H1 (cell line): ENCODE data around the gene MYL5. TPM values are rescaled to one million over a fixed set of nuclear protein-coding genes. Genes with fewer than 3 reads are reported as not detected.

ENCODE experiments used
- CTCF ChIA-PET: fragments of 300-600 bp; sonication (Branson Sonifier 250); formaldehyde crosslinking; loops from one replicate; lab custom pipeline; 2021; ENCODE audit not compliant: partially characterized antibody; lab: Charles Lee
- POLR2A ChIA-PET: fragments of 300-600 bp; sonication (Branson Sonifier 250); formaldehyde crosslinking; loops from one replicate; lab custom pipeline; 2021; ENCODE audit warnings: inconsistent platforms; ENCODE audit not compliant: partially characterized antibody; lab: Charles Lee
- DNase-seq, 2 experiments: peaks; one replicate each; pipeline versions ENCODE4 v3.0.0 to v3.0.0-alpha.2; 2010 to 2022; ENCODE audit warnings: low spot score in 2 of 2, low read depth in 1 of 2, mixed read lengths in 1 of 2
- FAIRE-seq: peaks from 2 replicates; lab custom pipeline; 2011; peaks lifted over from hg19 to GRCh38; lab: Jason Lieb, UNC
- H2AFZ ChIP-seq: 2 replicates; pipeline ENCODE4 v1.8.1; 2012; ENCODE audit warnings: low read length, inconsistent platforms
- H2AK5ac ChIP-seq: 2 replicates; pipeline ENCODE4 v1.6.1; 2013; ENCODE audit warnings: low read depth, low read length
- H2BK120ac ChIP-seq: replicated peaks from 2 replicates; pipeline ENCODE3; 2013; ENCODE audit warnings: low read depth, low read length, inconsistent platforms
- H2BK12ac ChIP-seq: 2 replicates; pipeline ENCODE4 v1.6.1; 2013; ENCODE audit warnings: low read depth, low read length
- H2BK15ac ChIP-seq: 2 replicates; pipeline ENCODE4 v1.6.1; 2013; ENCODE audit warnings: low read length
- H2BK20ac ChIP-seq: 2 replicates; pipeline ENCODE4 v1.6.1; 2013; ENCODE audit warnings: low read length
- H2BK5ac ChIP-seq: 2 replicates; pipeline ENCODE4 v1.6.1; 2013; ENCODE audit warnings: low read depth, low read length
- H3K14ac ChIP-seq: 2 replicates; pipeline ENCODE4 v1.6.1; 2013; ENCODE audit warnings: inconsistent platforms; ENCODE audit not compliant: insufficient read length
- H3K18ac ChIP-seq: 2 replicates; pipeline ENCODE4 v1.6.1; 2013; ENCODE audit warnings: low read length; ENCODE audit errors: extremely low read depth
- H3K23ac ChIP-seq: 2 replicates; pipeline ENCODE4 v1.6.1; 2013; ENCODE audit warnings: inconsistent platforms; ENCODE audit not compliant: insufficient read length
- H3K23me2 ChIP-seq: 2 replicates; pipeline ENCODE4 v1.6.1; 2013; ENCODE audit warnings: low read depth, low read length
- H3K27ac ChIP-seq: 2 replicates; pipeline ENCODE4 v1.6.1; 2011; ENCODE audit warnings: low read depth, low read length, inconsistent platforms
- H3K27me3 ChIP-seq, 4 experiments: replicated peaks in 1 of 4; 1 replicate in 1 of 4; 2 replicates in 3 of 4; pipeline versions ENCODE4 v1.6.1 to v1.8.1; 2011 to 2013; ENCODE audit warnings: low read length in 3 of 4, mild to moderate bottlenecking in 3 of 4, inconsistent platforms in 2 of 4, mixed read lengths in 2 of 4, moderate library complexity in 1 of 4; ENCODE audit not compliant: control insufficient read depth in 3 of 4, insufficient read depth in 3 of 4; ENCODE audit errors: extremely low read depth in 1 of 4
- H3K36me3 ChIP-seq, 4 experiments: 2 replicates each; pipeline versions ENCODE4 v1.6.1 to v1.8.1; 2011 to 2013; ENCODE audit warnings: mild to moderate bottlenecking in 4 of 4, low read length in 3 of 4, moderate library complexity in 2 of 4, control low read depth in 1 of 4, inconsistent platforms in 1 of 4; ENCODE audit not compliant: insufficient read depth in 4 of 4, control insufficient read depth in 2 of 4
- H3K4ac ChIP-seq: replicated peaks from 2 replicates; pipeline ENCODE3; 2013; ENCODE audit warnings: low read length, low read depth, mixed read lengths, inconsistent platforms; ENCODE audit not compliant: insufficient read length
- H3K4me1 ChIP-seq, 4 experiments: replicated peaks in 1 of 4; 1 replicate in 1 of 4; 2 replicates in 3 of 4; pipeline versions ENCODE4 v1.6.1 to v1.8.1; 2011 to 2013; ENCODE audit warnings: low read length in 3 of 4, inconsistent platforms in 2 of 4, mixed read lengths in 1 of 4; ENCODE audit not compliant: insufficient read depth in 4 of 4, control insufficient read depth in 3 of 4
- H3K4me2 ChIP-seq, 2 experiments: 2 replicates each; pipeline versions ENCODE4 v1.6.1 to v1.8.1; 2011 to 2013; ENCODE audit warnings: low read depth in 2 of 2, low read length in 2 of 2, control low read depth in 1 of 2, inconsistent platforms in 1 of 2, mild to moderate bottlenecking in 1 of 2; ENCODE audit not compliant: insufficient read depth in 1 of 2
- H3K4me3 ChIP-seq, 4 experiments: fragments of 200-600, 300-600 bp in 1 of 4; sonication (generic), shearing (Covaris generic), sonication (Bioruptor Twin) in 1 of 4; 2 replicates each; pipeline versions ENCODE4 v1.5.1 to v1.8.1; 2011 to 2016; ENCODE audit warnings: low read length in 4 of 4, low read depth in 3 of 4, control low read depth in 2 of 4, inconsistent platforms in 2 of 4, mild to moderate bottlenecking in 2 of 4, mixed read lengths in 1 of 4, moderate library complexity in 1 of 4; ENCODE audit not compliant: insufficient read depth in 2 of 4; ENCODE audit errors: extremely low read depth in 1 of 4
- H3K56ac ChIP-seq: replicated peaks from 2 replicates; pipeline ENCODE3; 2013; ENCODE audit warnings: low read depth, mild to moderate bottlenecking, mixed read lengths, low read length, inconsistent platforms; ENCODE audit not compliant: insufficient read length
- H3K79me1 ChIP-seq: 2 replicates; pipeline ENCODE4 v1.6.1; 2013; ENCODE audit warnings: low read depth, low read length, control low read depth
- H3K79me2 ChIP-seq, 2 experiments: 2 replicates each; pipeline versions ENCODE4 v1.6.1 to v1.8.1; 2012 to 2013; ENCODE audit warnings: low read length in 2 of 2, mild to moderate bottlenecking in 2 of 2, inconsistent platforms in 1 of 2; ENCODE audit not compliant: insufficient read depth in 2 of 2, control insufficient read depth in 1 of 2
- H3K9ac ChIP-seq, 4 experiments: replicated peaks in 1 of 4; 1 replicate in 1 of 4; 2 replicates in 3 of 4; pipeline versions ENCODE4 v1.6.1 to v1.8.1; 2011 to 2013; ENCODE audit warnings: low read depth in 3 of 4, low read length in 3 of 4, control low read depth in 2 of 4, mild to moderate bottlenecking in 2 of 4, moderate library complexity in 2 of 4, inconsistent platforms in 1 of 4; ENCODE audit errors: extremely low read depth in 1 of 4
- H3K9me3 ChIP-seq, 2 experiments: 2 replicates each; pipeline versions ENCODE4 v1.6.1 to v1.8.1; 2012 to 2013; ENCODE audit warnings: mild to moderate bottlenecking in 2 of 2, moderate library complexity in 2 of 2, control low read depth in 1 of 2, inconsistent platforms in 1 of 2, low read depth in 1 of 2, low read length in 1 of 2, mixed read lengths in 1 of 2; ENCODE audit not compliant: insufficient read depth in 2 of 2
- H4K20me1 ChIP-seq, 2 experiments: replicated peaks in 1 of 2; 2 replicates each; pipeline versions ENCODE3 to v1.8.1; 2011 to 2013; ENCODE audit warnings: inconsistent platforms in 2 of 2, low read length in 2 of 2, mild to moderate bottlenecking in 1 of 2; ENCODE audit not compliant: insufficient read depth in 2 of 2, control insufficient read depth in 1 of 2
- H4K5ac ChIP-seq: 2 replicates; pipeline ENCODE4 v1.6.1; 2013; ENCODE audit warnings: low read length, low read depth, mixed read lengths, inconsistent platforms; ENCODE audit not compliant: insufficient read length
- H4K8ac ChIP-seq: 2 replicates; pipeline ENCODE4 v1.8.0; 2013; ENCODE audit warnings: mild to moderate bottlenecking, moderate library complexity, low read length, inconsistent platforms; ENCODE audit not compliant: insufficient read depth; ENCODE audit errors: extremely low read depth
- H4K91ac ChIP-seq: replicated peaks from 2 replicates; pipeline ENCODE3; 2013; ENCODE audit warnings: low read length, mixed read lengths, inconsistent platforms; ENCODE audit not compliant: insufficient read length
- MAFK ChIP-seq: IDR thresholded peaks from 2 replicates; pipeline ENCODE4 v1.6.1; 2012; ENCODE audit warnings: low read depth, mild to moderate bottlenecking, improper control_type of control experiment, low read length
- NRF1 ChIP-seq: IDR thresholded peaks from 2 replicates; pipeline ENCODE4 v1.6.1; 2011; ENCODE audit warnings: mild to moderate bottlenecking, low read depth, low read length, improper control_type of control experiment
- POLR2A ChIP-seq, 2 experiments: IDR thresholded peaks; 1 replicate in 1 of 2; 2 replicates in 1 of 2; pipeline ENCODE4 v1.6.1; 2011; ENCODE audit warnings: low read depth in 2 of 2, low read length in 2 of 2, mild to moderate bottlenecking in 2 of 2; ENCODE audit errors: control extremely low read depth in 1 of 2
- SIRT6 ChIP-seq: IDR thresholded peaks from one replicate; pipeline ENCODE4 v1.7.1; 2012; ENCODE audit warnings: low read length, inconsistent platforms
- SUZ12 ChIP-seq: fragments of 200-600 bp; sonication (generic); IDR thresholded peaks from 2 replicates; pipeline ENCODE4 v1.6.1; 2012; ENCODE audit warnings: mild to moderate bottlenecking, inconsistent platforms, low read length, moderate library complexity, mixed read lengths
- TAF7 ChIP-seq: optimal IDR thresholded peaks from 2 replicates; pipeline ENCODE3; 2011; ENCODE audit warnings: low read depth, mild to moderate bottlenecking, inconsistent platforms, low read length, moderate library complexity, borderline replicate concordance
- WGBS, 2 experiments: shearing (Covaris generic) in 1 of 2; methylation state at CpG; one replicate each; pipeline versions ENCODE4 v1.1.6 to v1.1.7; 2013 to 2015; ENCODE audit warnings: low lambda C conversion rate in 2 of 2, mixed read lengths in 2 of 2, inconsistent platforms in 1 of 2, low coverage in 1 of 2, missing lambda C conversion rate in 1 of 2; ENCODE audit not compliant: insufficient replicate concordance in 2 of 2, insufficient coverage in 1 of 2, insufficient read length in 1 of 2; ENCODE audit errors: extremely low coverage in 1 of 2, missing lambda C conversion rate in 1 of 2; 5-methylcytosine and 5-hydroxymethylcytosine counted together
- polyA plus RNA-seq, 7 experiments: library from polyadenylated mRNA; depleted of rRNA in 3 of 7; stranded (reverse) in 5 of 7; unstranded in 2 of 7; fragments of >200 nt in 5 of 7; fragments of 200-250 nt in 2 of 7; gene quantifications; 1 replicate in 5 of 7; 2 replicates in 1 of 7; 4 replicates in 1 of 7; pipeline versions ENCODE4 v1.2.1 to v1.2.3, GENCODE V29; 2011 to 2013; ENCODE audit warnings: missing spikeins in 2 of 7, mixed read lengths in 2 of 7
- total RNA-seq: library from RNA; stranded (reverse); fragmentation: NEBNext Ultra II Directional; extraction: Animal tissue kit (Norgen Biotek cat#: 25700); gene quantifications from 2 replicates; pipeline ENCODE4 v1.2.1, GENCODE V29; 2021
- TF ChIP-seq, protein P1 (sequence below), 3 experiments: IDR thresholded peaks; 1 replicate in 2 of 3; 2 replicates in 1 of 3; pipeline versions ENCODE4 v1.5.1 to v1.6.1; 2011; ENCODE audit warnings: low read length in 3 of 3, mild to moderate bottlenecking in 3 of 3, inconsistent platforms in 2 of 3, low read depth in 1 of 3, moderate library complexity in 1 of 3; ENCODE audit not compliant: insufficient read depth in 1 of 3; ENCODE audit errors: control extremely low read depth in 1 of 3

Gene MYL5
- total and polyA plus RNA-seq, 2 of the 8 experiments (the other 6 are each of a cell fraction or from before 2014, with no cell fraction given), result 5.7 to 6.8 TPM

DNA sequence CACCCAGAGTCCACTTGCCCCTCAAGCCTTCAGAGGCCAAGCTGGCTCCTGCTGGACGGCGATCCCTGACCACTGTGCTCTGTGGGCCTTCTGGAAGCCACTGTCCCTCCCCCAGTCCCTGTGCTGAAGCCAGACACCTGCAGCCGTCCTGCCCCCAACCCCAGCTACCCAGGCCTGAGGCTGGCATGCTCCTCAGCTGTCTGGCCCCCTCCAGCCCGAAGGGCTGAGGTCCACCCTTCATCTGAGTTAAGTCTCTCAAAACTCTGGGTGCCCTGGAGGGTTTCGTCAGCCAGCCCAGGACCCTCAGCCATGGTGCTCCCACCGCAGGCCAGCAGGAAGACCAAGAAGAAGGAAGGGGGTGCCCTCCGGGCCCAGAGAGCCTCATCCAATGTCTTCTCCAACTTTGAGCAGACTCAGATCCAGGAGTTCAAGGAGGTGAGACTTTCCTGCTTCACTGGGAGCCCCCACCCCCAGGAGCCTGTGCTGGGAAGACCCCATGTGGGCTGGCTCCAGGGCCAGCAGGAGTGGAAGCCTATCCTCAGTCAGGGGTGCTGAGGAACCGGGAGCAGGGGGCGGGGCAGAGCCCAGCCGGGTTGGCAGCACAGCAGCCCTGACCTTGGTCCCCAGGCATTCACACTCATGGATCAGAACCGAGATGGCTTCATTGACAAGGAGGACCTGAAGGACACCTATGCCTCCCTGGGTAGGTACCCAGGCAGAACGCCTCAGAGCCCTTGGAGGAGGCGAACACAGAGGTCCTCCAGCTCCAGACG is 4.2 kb downstream of the MYL5 start:
- H3K27me3 ChIP-seq, result no peaks in the 10 kb centered on the region; a peak in 2 of 7 replicates
- H3K9me3 ChIP-seq, result no peaks in the 10 kb centered on the region
- H2BK12ac ChIP-seq, result 0 out of 2 replicates have a peak overlapping the region, but pooled peaks have one; percentile 85
- H4K91ac ChIP-seq, result peak overlapping the region; percentile 95
- H3K27ac ChIP-seq, result no peak overlapping the region
- DNase-seq, result no peak
- ChIA-PET POLR2A (interaction anchor here (0.6 to 5.6 kb wide), 6 partner anchors 9 to 201 kb away, joined by 3 to 25 read pairs (median 4); no protein-coding TSS in a partner anchor), CTCF (interaction anchor here (1.2 to 1.6 kb wide), 3 partner anchors 22 to 77 kb away, joined by 3 to 4 read pairs (median 3); no protein-coding TSS in a partner anchor)
- H3K4me1 ChIP-seq, result peaks cover 0 to 12% (median 3%) of the 10 kb centered on the region in 4 experiments; a peak in 5 of 7 replicates
- FAIRE-seq, result no peak
- H2BK120ac ChIP-seq, result no peak overlapping the region
- no peak overlapping the region for H3K56ac ChIP-seq
- no peak overlapping the region for H3K18ac ChIP-seq
- peak overlapping the region; percentile 82; the same call in 1 of the 2 replicates for H2AK5ac ChIP-seq
- H3K79me2 ChIP-seq, result peaks cover 0 to 2% of the 10 kb centered on the region in 2 experiments; a peak in 2 of 4 replicates
- no peak overlapping the region for H3K14ac ChIP-seq
- H4K8ac ChIP-seq, result no peak overlapping the region
- H3K4me2 ChIP-seq, result no peak overlapping the region
- H2BK15ac ChIP-seq, result no peak overlapping the region
- no peak overlapping the region for H2AFZ ChIP-seq
- peaks cover 2% of the 10 kb centered on the region; the same call in 1 of the 2 replicates for H3K79me1 ChIP-seq
- H3K36me3 ChIP-seq, result no peaks in the 10 kb centered on the region
- peaks cover 9% of the 10 kb centered on the region; the same call in 1 of the 2 replicates for H3K23me2 ChIP-seq
- no peak overlapping the region for H3K4me3 ChIP-seq
- H4K20me1 ChIP-seq, result peaks cover 0 to 10% of the 10 kb centered on the region in 2 experiments
- no peak overlapping the region for H4K5ac ChIP-seq
- H3K9ac ChIP-seq, result no peak overlapping the region; a peak in 1 of 7 replicates
- no peak overlapping the region for H2BK20ac ChIP-seq
- H3K23ac ChIP-seq, result no peak overlapping the region
- no peak overlapping the region for H3K4ac ChIP-seq
- 0 out of 2 replicates have a peak overlapping the region, but pooled peaks have one; percentile 61 for H2BK5ac ChIP-seq
- 94% methylated on average over 10 of the region's 14 CpGs; no CpG with 5 or more reads in 1 of the 2 experiments for WGBS, 2 experiments
- TF ChIP-seq NRF1 (no peak), SUZ12 (no peak), POLR2A (IDR thresholded peaks at IDR 0.05; ENCODE audit: control extremely low read depth in 1 of 2, low read depth in 2 of 2, low read length in 2 of 2) (no peak), SIRT6 (no peak), TAF7 (no peak), MAFK (no peak)
- TF ChIP-seq, protein P1, sequence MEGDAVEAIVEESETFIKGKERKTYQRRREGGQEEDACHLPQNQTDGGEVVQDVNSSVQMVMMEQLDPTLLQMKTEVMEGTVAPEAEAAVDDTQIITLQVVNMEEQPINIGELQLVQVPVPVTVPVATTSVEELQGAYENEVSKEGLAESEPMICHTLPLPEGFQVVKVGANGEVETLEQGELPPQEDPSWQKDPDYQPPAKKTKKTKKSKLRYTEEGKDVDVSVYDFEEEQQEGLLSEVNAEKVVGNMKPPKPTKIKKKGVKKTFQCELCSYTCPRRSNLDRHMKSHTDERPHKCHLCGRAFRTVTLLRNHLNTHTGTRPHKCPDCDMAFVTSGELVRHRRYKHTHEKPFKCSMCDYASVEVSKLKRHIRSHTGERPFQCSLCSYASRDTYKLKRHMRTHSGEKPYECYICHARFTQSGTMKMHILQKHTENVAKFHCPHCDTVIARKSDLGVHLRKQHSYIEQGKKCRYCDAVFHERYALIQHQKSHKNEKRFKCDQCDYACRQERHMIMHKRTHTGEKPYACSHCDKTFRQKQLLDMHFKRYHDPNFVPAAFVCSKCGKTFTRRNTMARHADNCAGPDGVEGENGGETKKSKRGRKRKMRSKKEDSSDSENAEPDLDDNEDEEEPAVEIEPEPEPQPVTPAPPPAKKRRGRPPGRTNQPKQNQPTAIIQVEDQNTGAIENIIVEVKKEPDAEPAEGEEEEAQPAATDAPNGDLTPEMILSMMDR (IDR thresholded peaks at IDR 0.05; ENCODE audit: control extremely low read depth in 1 of 3, insufficient read depth in 1 of 3, low read depth in 1 of 3, low read length in 3 of 3), result no peak
